CD4-positive, CD25-positive, alpha-beta regulatory T cell (primary cell): ENCODE results near the gene TBX4. TPM values are rescaled to one million over a fixed set of nuclear protein-coding genes. Genes with fewer than 3 reads are reported as not detected.

Experiments used
- ATAC-seq, 2 donors: fragments of 150-1000 bp; cut with Tn5 transposase; one replicate each; pipeline ENCODE4 v1.10.0; 2021; ENCODE audit warnings: low read depth in 2 of 2, moderate number of reproducible peaks in 2 of 2, moderate library complexity in 1 of 2
- DNase-seq, 3 donors: peaks; one replicate each; pipeline versions ENCODE4 v3.0.0 to v3.0.0-alpha.2; 2012 to 2022; ENCODE audit warnings: mixed read lengths in 1 of 3
- H3K27ac ChIP-seq: one replicate; pipeline ENCODE4 v1.7.0; 2013; ENCODE audit warnings: mild to moderate bottlenecking, low read length; ENCODE audit not compliant: insufficient read depth, poor library complexity, severe bottlenecking
- H3K27me3 ChIP-seq: one replicate; pipeline ENCODE4 v1.7.0; 2013; ENCODE audit warnings: low read length; ENCODE audit not compliant: control insufficient read depth, insufficient read depth
- H3K36me3 ChIP-seq: one replicate; pipeline ENCODE4 v1.7.0; 2013; ENCODE audit warnings: mild to moderate bottlenecking, low read length, moderate library complexity; ENCODE audit not compliant: control insufficient read depth, insufficient read depth
- H3K4me1 ChIP-seq: 2 replicates; pipeline ENCODE4 v1.7.0; 2013; ENCODE audit warnings: mild to moderate bottlenecking, low read length; ENCODE audit not compliant: insufficient read depth, control insufficient read depth, poor library complexity, severe bottlenecking
- H3K4me3 ChIP-seq: one replicate; pipeline ENCODE4 v1.7.0; 2013; ENCODE audit warnings: low read depth, mild to moderate bottlenecking, low read length, moderate library complexity
- H3K9me3 ChIP-seq, 2 experiments: 1 replicate in 1 of 2; 2 replicates in 1 of 2; pipeline ENCODE4 v1.7.0; 2013; ENCODE audit warnings: low read length in 2 of 2, mild to moderate bottlenecking in 1 of 2, moderate library complexity in 1 of 2; ENCODE audit not compliant: control insufficient read depth in 2 of 2
- H3K27ac Mint-ChIP-seq, 3 donors: one replicate each; pipeline ENCODE4 v1.8.0; 2020 to 2022; ENCODE audit warnings: mild to moderate bottlenecking in 3 of 3, mixed read lengths in 3 of 3, moderate library complexity in 2 of 3
- H3K27me3 Mint-ChIP-seq: one replicate; pipeline ENCODE4 v1.8.0; 2022; ENCODE audit warnings: mild to moderate bottlenecking, mixed read lengths
- H3K36me3 Mint-ChIP-seq: one replicate; pipeline ENCODE4 v1.8.0; 2020; ENCODE audit warnings: mixed read lengths
- H3K4me1 Mint-ChIP-seq, 4 donors: one replicate each; pipeline ENCODE4 v1.8.0; 2020 to 2022; ENCODE audit warnings: mixed read lengths in 4 of 4, mild to moderate bottlenecking in 1 of 4
- H3K4me3 Mint-ChIP-seq, 4 donors: one replicate each; pipeline ENCODE4 v1.8.0; 2020 to 2022; ENCODE audit warnings: mild to moderate bottlenecking in 4 of 4, mixed read lengths in 4 of 4, moderate library complexity in 3 of 4
- H3K9me3 Mint-ChIP-seq, 7 donors: one replicate each; pipeline ENCODE4 v1.8.0; 2020 to 2022; ENCODE audit warnings: mixed read lengths in 7 of 7, mild to moderate bottlenecking in 3 of 7, moderate library complexity in 2 of 7
- polyA plus RNA-seq, 4 donors: library from polyadenylated mRNA; unstranded; fragments of 300-500 nt; fragmentation: Illumina TruSeq; gene quantifications; one replicate each; pipeline ENCODE4 v1.2.3, GENCODE V29; 2021
- total RNA-seq: library from RNA; stranded (reverse); gene quantifications from one replicate; pipeline ENCODE4 v1.2.3, GENCODE V29; 2022

Gene TBX4
- total and polyA plus RNA-seq, 5 donors from 2014 or later, result not detected

DNA sequence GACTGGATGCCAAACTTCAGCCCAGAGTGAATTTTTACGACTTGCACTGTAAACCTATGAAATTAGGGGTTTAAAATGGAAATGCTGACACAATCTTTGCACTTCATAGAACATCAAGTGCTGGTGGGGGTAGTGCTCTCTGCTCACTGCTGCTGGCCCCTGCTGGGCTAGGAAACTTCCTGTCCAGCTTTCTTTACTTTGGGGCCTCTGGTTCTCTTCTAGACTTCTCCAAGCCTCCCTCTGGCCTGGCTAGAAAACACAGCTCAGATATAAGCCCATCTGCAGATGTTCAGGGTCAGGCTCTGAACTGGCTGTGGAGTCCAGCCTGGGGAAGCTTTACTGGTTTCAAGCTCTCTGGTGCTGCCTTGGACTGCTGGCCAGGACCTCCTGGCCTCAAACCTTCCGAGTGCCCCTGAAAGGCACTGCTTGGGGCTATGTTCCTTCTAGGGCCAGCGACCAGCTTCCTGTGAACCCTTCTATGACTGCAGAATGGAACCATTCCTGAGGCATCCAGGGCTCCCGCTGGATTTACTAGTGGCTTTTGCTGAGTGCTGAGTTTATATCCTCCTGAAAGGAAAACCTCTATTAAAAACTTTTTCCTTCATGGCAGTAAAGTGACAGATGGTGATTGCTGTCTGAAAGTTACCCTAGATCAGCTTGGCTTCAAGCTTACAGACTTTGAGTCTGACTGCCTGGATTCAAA, 59.4 kb downstream of the TBX4 start:
- peaks cover 21% of the 10 kb centered on the region for H3K27me3 Mint-ChIP-seq
- no peaks in the 10 kb centered on the region for H3K36me3 Mint-ChIP-seq
- Histone ChIP-seq H3K4me3 (no peak overlapping the region), H3K36me3 (no peaks in the 10 kb centered on the region), H3K27me3 (peaks cover 7% of the 10 kb centered on the region), H3K9me3 (no peaks in the 10 kb centered on the region), H3K27ac (no peak overlapping the region), H3K4me1 (no peaks in the 10 kb centered on the region)
- H3K9me3 Mint-ChIP-seq, result no peaks in the 10 kb centered on the region
- ATAC-seq, result no peak
- no peaks in the 10 kb centered on the region for H3K4me1 Mint-ChIP-seq
- no peak overlapping the region for H3K4me3 Mint-ChIP-seq
- H3K27ac Mint-ChIP-seq, result no peak overlapping the region
- DNase-seq, result no peak

DNA sequence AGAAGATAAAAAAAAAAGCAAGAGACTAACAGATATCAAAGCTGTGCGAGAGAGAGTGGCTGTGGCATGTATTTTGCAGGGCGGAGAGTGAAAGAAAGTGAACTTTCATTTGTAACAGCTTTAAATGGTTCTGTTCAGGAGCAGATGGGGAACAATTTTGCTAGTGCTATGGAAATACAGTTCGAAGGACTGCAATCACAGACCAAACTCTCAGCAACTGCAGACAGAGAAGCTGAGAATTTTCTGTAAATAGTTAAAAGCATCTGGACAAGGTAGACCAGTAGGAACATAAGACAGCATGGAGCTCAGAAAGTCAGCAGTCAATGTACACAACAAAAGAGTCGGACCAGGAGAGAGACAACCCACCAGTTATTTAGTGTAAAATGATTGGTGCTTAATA, 62.3 kb downstream of the TBX4 start:
- peaks cover 27% of the 10 kb centered on the region for H3K27me3 Mint-ChIP-seq
- no peak overlapping the region for H3K4me3 ChIP-seq
- no peaks in the 10 kb centered on the region for H3K36me3 ChIP-seq
- no peak overlapping the region for H3K27ac Mint-ChIP-seq
- H3K36me3 Mint-ChIP-seq, result no peaks in the 10 kb centered on the region
- ATAC-seq, result no peak
- no peaks in the 10 kb centered on the region for H3K4me1 ChIP-seq
- no peaks in the 10 kb centered on the region for H3K4me1 Mint-ChIP-seq
- no peaks in the 10 kb centered on the region for H3K9me3 ChIP-seq
- no peak for DNase-seq
- no peak overlapping the region for H3K27ac ChIP-seq
- no peak overlapping the region for H3K4me3 Mint-ChIP-seq
- no peaks in the 10 kb centered on the region for H3K9me3 Mint-ChIP-seq
- H3K27me3 ChIP-seq, result peaks cover 4% of the 10 kb centered on the region

DNA sequence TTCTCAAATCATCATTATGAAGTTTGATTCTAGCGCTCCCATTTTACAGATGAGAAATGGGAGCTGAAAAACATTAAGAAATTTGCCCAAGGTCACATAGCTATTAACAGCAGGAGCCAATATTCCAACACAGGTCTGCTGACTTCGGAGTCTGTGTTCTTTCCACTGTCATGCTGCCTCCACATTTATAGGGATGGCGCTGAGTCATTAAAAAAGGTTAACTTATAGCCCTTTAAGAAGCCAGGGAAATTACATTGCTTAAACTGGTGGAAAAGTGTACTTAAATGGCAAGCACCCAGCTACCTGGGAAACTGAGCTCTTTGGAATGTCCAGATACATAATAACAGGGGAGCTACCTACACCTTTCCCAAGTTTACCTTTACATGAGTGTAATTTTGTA, 65.0 kb downstream of the TBX4 start:
- no peak for DNase-seq
- no peak overlapping the region for H3K27ac ChIP-seq
- Mint-ChIP-seq H3K27me3 (peaks cover 36% of the 10 kb centered on the region), H3K4me3 (no peak overlapping the region), H3K9me3 (no peaks in the 10 kb centered on the region), H3K36me3 (no peaks in the 10 kb centered on the region), H3K4me1 (no peaks in the 10 kb centered on the region), H3K27ac (no peak overlapping the region)
- H3K36me3 ChIP-seq, result no peaks in the 10 kb centered on the region
- no peak overlapping the region for H3K4me3 ChIP-seq
- no peaks in the 10 kb centered on the region for H3K9me3 ChIP-seq
- no peaks in the 10 kb centered on the region for H3K27me3 ChIP-seq
- H3K4me1 ChIP-seq, result no peaks in the 10 kb centered on the region
- no peak for ATAC-seq

DNA sequence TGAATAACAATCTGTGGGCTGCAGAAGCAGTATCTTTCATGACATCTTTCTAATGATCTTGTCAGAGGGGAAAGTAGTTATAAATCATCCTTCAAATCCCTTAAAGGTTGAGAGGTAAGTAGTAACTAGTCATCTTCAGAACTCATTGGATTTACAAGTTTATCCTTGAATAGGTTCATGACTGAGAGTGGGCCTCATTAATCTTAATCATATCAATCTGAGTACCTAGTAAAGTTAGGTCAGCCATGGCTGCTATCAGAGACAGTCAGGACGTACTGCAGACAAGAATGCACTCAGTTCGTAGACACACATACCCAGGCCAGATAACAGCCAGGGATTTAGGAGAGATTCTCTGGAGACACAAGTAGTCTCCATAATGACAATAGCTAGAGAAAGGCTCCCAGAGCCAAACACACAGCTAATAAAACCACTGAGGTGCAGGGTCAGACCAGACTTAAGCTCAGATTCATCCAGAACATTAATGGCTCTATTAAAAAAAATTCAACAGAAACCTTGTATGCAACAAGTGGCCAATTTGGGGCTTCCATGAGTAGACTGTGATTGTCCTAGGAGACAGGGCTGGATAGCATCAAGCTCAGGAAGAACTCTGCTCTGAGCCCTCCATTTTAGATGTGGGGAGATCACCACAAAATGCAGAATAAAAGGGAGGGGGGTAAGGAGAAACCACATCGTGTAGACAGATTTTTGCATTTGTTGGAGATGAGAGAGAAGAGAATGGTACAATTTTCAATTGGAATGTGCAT, 65.8 kb downstream of the TBX4 start:
- Mint-ChIP-seq H3K27me3 (peaks cover 43% of the 10 kb centered on the region), H3K4me1 (no peaks in the 10 kb centered on the region), H3K4me3 (no peak overlapping the region)

DNA sequence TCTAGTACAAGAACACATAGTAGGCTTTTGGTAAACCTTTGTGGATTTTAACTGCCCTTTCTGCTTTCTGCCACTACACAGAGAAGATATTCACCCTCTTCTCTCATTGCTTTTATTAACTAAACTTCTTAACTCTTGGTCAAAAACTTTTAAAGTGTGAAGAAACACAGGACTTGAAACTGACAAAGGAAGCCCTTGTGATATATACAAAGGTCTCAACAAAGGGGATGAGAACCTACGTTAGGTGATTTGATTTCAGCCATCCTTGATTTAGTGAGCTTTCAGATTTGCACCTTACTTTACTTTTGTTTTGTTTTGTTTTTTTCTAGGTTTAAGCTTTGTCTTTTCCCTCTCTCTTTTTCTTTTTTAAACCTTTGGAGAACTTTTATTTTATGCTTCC, 66.9 kb downstream of the TBX4 start:
- Histone ChIP-seq H3K4me1 (no peaks in the 10 kb centered on the region), H3K27ac (no peak overlapping the region), H3K36me3 (no peaks in the 10 kb centered on the region), H3K27me3 (no peaks in the 10 kb centered on the region), H3K9me3 (no peaks in the 10 kb centered on the region), H3K4me3 (no peak overlapping the region)
- ATAC-seq (no peak), DNase-seq (no peak)
- Mint-ChIP-seq H3K9me3 (no peaks in the 10 kb centered on the region), H3K27ac (no peak overlapping the region), H3K36me3 (no peaks in the 10 kb centered on the region), H3K4me1 (no peaks in the 10 kb centered on the region), H3K27me3 (peaks cover 47% of the 10 kb centered on the region), H3K4me3 (no peak overlapping the region)

More for the DNA sequence above, 65.8 kb downstream of the TBX4 start:
- H3K9me3 Mint-ChIP-seq, result no peaks in the 10 kb centered on the region
- Histone ChIP-seq H3K27me3 (no peaks in the 10 kb centered on the region), H3K4me3 (no peak overlapping the region), H3K9me3 (no peaks in the 10 kb centered on the region), H3K4me1 (no peaks in the 10 kb centered on the region), H3K27ac (no peak overlapping the region), H3K36me3 (no peaks in the 10 kb centered on the region)
- H3K27ac Mint-ChIP-seq, result no peak overlapping the region
- H3K36me3 Mint-ChIP-seq, result no peaks in the 10 kb centered on the region
- DNase-seq (no peak), ATAC-seq (no peak)

DNA sequence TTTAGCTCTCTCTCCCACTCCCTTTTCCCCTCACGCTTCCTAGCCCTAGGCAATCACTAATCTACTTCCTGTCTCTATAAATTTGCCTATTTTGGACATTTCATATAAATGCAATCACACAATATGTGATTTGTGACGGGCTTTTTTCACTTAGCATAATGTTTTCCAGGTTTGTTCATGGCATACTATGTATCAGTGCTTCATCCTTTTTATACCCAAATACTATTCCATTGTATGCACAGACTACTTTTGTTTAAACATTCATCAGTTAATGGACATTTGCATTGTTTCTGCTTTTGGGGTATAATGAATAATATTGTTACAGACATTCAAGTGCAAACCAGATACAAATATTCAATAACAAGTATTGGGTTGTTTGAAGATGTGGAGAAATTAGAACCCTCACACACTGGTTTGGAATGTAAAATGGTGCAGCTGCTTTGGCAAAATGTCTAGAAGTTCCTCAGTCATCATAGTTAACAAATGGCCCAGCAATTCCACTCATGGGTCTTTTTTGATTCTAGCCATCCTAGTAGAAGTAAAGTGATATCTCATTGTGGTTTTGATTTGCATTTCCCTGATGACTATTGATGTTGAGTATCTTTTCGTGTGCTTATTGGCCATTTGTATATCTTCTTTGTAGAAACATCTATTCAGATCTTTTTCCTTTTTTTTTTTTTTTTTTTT, 67.7 kb downstream of the TBX4 start:
- Histone ChIP-seq H3K9me3 (no peaks in the 10 kb centered on the region), H3K27ac (no peak overlapping the region), H3K27me3 (no peaks in the 10 kb centered on the region)

DNA sequence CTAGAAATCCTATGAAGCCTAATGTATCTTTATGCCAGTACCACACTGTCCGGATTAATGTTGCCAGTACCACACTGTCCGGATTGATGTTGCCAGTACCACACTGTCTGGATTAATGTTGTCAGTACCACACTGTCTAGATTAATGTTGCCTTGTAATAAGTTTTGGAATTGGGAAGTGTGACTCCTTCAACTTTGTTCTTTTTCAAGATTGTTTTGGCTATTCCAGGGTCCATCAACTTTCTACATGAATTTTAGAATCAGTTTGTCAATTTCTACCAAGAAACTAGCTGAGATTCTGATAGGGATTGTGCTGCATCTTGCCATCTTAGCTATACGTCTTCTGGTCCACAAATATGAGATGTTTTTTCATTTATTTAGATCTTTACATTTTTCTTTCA, 68.7 kb downstream of the TBX4 start:
- Histone ChIP-seq H3K27ac (no peak overlapping the region), H3K4me1 (no peaks in the 10 kb centered on the region), H3K36me3 (no peaks in the 10 kb centered on the region), H3K27me3 (no peaks in the 10 kb centered on the region), H3K4me3 (no peak overlapping the region), H3K9me3 (no peaks in the 10 kb centered on the region)
- Mint-ChIP-seq H3K9me3 (no peaks in the 10 kb centered on the region), H3K27me3 (peaks cover 56% of the 10 kb centered on the region), H3K27ac (no peak overlapping the region), H3K4me3 (no peak overlapping the region), H3K4me1 (no peaks in the 10 kb centered on the region), H3K36me3 (no peaks in the 10 kb centered on the region)
- DNase-seq (no peak), ATAC-seq (no peak)

More for the DNA sequence above, 67.7 kb downstream of the TBX4 start:
- Mint-ChIP-seq H3K9me3 (no peaks in the 10 kb centered on the region), H3K4me3 (no peak overlapping the region), H3K4me1 (no peaks in the 10 kb centered on the region), H3K27ac (no peak overlapping the region), H3K36me3 (no peaks in the 10 kb centered on the region), H3K27me3 (peaks cover 51% of the 10 kb centered on the region)
- no peaks in the 10 kb centered on the region for H3K36me3 ChIP-seq
- ATAC-seq (no peak), DNase-seq (no peak)
- no peak overlapping the region for H3K4me3 ChIP-seq
- no peaks in the 10 kb centered on the region for H3K4me1 ChIP-seq
